Activated CD8-positive, alpha-beta T cell treated with anti-CD3 and anti-CD28 coated beads for 36 hours (primary cell): ENCODE data around the gene IGFALS. TPM values are rescaled to one million over a fixed set of nuclear protein-coding genes. Genes with fewer than 3 reads are reported as not detected.

Source experiments
- ATAC-seq: fragments of 200-7000 bp; cut with Tn5 transposase; one replicate; pipeline ENCODE4 v1.10.0; 2021; ENCODE audit warnings: mild to moderate bottlenecking, moderate library complexity
- CTCF ChIA-PET: fragments of 350-600 bp; sonication (Branson Sonifier 250); formaldehyde crosslinking; loops from one replicate; lab custom pipeline; 2021; ENCODE audit warnings: antibody characterized with exemption; lab: Charles Lee
- POLR2A ChIA-PET: fragments of 350-600 bp; sonication (Branson Sonifier 250); formaldehyde crosslinking; loops from one replicate; lab custom pipeline; 2021; ENCODE audit warnings: antibody characterized with exemption; lab: Charles Lee
- DNase-seq: peaks from one replicate; pipeline ENCODE4 v3.0.0-alpha.2; 2020
- H3K27ac Mint-ChIP-seq: one replicate; pipeline ENCODE4 v1.8.0; 2021; ENCODE audit warnings: mild to moderate bottlenecking, mixed read lengths
- H3K27me3 Mint-ChIP-seq: one replicate; pipeline ENCODE4 v1.8.0; 2021; ENCODE audit warnings: mixed read lengths
- H3K36me3 Mint-ChIP-seq: one replicate; pipeline ENCODE4 v1.8.0; 2021; ENCODE audit warnings: low read depth, mixed read lengths
- H3K4me1 Mint-ChIP-seq: one replicate; pipeline ENCODE4 v1.8.0; 2021; ENCODE audit warnings: low read depth, mixed read lengths
- H3K4me3 Mint-ChIP-seq: one replicate; pipeline ENCODE4 v1.8.0; 2021; ENCODE audit warnings: mild to moderate bottlenecking, moderate library complexity, mixed read lengths
- H3K9me3 Mint-ChIP-seq: one replicate; pipeline ENCODE4 v1.8.0; 2021; ENCODE audit warnings: mixed read lengths
- CTCF ChIP-seq: fragments of 200-600 bp; IDR thresholded peaks from one replicate; pipeline ENCODE4 v1.8.0; 2022; ENCODE audit warnings: antibody characterized with exemption, mild to moderate bottlenecking
- intact Hi-C: fragments of 100-400 bp; cut with micrococcal nuclease; formaldehyde crosslinking; loops from one replicate; pipeline ENCODE4 v1.10.0; 2022
- total RNA-seq, 2 experiments: library from RNA; stranded (reverse); gene quantifications; one replicate each; pipeline ENCODE4 v1.2.3, GENCODE V29; 2021

Gene IGFALS
- total RNA-seq, 2 experiments from 2014 or later = not detected

DNA sequence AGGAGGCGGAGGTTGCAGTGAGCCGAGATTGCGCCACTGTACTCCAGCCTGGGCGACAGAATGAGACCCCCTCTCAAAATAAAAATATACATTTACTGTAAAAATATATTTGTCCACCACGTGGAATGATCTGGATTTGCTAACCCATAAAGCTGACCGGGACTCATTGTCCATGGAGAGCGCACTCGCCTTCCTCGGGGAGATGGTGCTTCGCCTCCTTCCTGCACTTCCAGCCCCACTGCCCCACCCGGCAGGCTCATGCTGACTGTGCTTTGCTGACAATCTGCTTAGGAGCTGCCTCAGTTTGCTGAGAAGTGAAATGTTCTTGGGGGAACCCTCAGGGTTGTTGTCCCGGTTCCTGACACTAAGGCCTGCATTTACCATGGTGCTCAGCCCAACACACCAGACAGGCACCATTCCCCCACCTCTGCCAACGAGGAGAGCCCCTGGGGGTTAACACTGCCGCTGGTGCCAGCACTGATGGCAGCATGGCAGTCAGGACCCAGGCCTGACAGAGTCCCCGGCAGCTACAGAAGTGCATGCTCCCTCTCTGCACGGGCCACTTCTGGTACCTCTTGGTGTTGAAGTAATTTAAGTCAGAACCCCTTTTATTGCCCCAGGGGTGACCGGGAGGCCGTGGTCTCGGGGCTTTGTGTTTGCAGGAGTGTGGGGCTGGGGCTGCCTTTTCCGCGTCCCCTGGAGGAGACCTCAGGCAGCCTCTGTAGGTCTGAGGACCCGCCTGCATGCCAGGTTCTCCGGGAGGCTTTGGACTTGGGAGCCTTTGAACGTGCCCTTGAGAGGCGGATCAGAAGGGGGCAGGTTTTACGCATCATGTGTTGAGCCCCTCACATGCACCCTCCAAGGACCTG, 8.3 kb downstream of the IGFALS start:
- TF ChIP-seq CTCF = no peak
- ATAC-seq (no peak), DNase-seq (no peak)
- Mint-ChIP-seq H3K36me3 (peaks cover 7% of the 10 kb centered on the region), H3K4me1 (peaks cover 27% of the 10 kb centered on the region), H3K4me3 (peak overlapping the region; percentile 52), H3K27ac (no peak overlapping the region), H3K9me3 (no peaks in the 10 kb centered on the region), H3K27me3 (no peaks in the 10 kb centered on the region)
- intact Hi-C loops = no loop called here
- ChIA-PET POLR2A (interaction anchor here (1.3 kb wide), 1 partner anchor 13 kb away, joined by 6 read pairs; the partner anchor contains the start of gene EME2), CTCF (interaction anchor here (1.4 to 5.3 kb wide), 2 partner anchors 14 to 144 kb away, joined by 3 to 36 read pairs; partner anchors contain the start of genes EME2, MRPS34 and NME3)

DNA sequence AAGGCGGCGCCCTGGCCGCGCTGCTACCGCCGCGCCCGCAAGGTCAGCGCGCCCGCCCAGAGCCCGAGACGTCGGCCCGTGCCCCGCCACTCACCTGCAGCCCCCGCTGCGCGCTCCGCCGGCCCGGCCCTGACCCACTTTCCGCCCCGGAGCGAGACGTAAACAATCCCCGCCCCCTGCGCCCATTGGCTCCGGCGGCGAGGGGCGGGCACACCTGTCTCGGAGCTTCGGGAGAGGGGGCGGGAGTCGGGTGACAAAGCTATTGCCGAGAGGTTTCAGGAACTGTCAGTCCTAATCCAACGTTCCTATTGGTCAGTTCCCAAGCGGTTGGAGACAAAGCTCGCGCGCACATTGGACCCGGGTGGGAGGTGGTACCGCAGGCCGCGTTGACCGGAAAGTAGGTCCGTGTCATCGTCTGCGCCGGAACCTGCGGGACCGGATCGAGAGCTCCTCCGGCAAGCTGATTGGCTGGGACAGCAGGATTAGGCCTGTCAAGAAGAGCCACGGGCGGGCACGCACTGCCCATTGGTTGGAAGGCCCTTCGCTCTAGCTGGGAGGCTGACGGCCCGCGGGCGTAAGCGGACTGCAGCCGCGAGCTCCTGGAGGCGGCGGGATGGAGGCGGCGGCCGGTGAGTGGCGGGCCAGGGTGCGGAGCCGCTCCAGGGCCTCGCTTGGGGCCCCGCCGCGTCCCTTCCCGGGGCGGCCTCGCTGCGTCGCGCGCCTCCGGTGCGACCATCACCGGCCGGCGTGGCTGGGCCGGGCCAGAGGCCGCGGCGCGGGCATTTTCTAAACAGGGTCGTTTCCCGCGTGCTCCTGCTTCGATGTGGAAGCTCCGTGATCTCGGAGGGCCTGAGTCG, 10.9 kb downstream of the IGFALS start, which contains the start of the genes NUBP2 and SPSB3:
TSS of gene NUBP2 (plus strand) at position 553 of the 857 bp plus-strand sequence. CDS start at position 614, 61 bp downstream.
TSS of gene SPSB3 (minus strand) at position 164 of the 857 bp plus-strand sequence. CDS start 1,088 bp downstream, outside the sequence.
- Mint-ChIP-seq H3K36me3 (peaks cover 2% of the 10 kb centered on the region), H3K4me3 (peak within 1 kb of the TSS; percentile 93), H3K4me1 (peaks cover 27% of the 10 kb centered on the region), H3K27me3 (no peaks in the 10 kb centered on the region), H3K27ac (peak within 1 kb of the TSS; percentile 91), H3K9me3 (no peaks in the 10 kb centered on the region)
- intact Hi-C loops = loop anchor here (1.0 kb wide), 1 partner anchor 11 kb away; the partner anchor contains the start of gene NME3
- ATAC-seq (peak; percentile 93), DNase-seq (peak; percentile 100)
- POLR2A ChIA-PET = interaction anchor here (0.5 to 3.1 kb wide), 14 partner anchors 8 to 372 kb away, joined by 3 to 18 read pairs (median 4); partner anchors contain the start of genes EME2, FAHD1, HAGH and MRPS34
- CTCF ChIA-PET = interaction anchor here (0.8 to 5.3 kb wide), 15 partner anchors 8 to 1086 kb away, joined by 3 to 36 read pairs (median 4); partner anchors contain the start of genes EME2, FAHD1, HAGH and MAPK8IP3
- TF ChIP-seq CTCF = no peak

- no peak for ATAC-seq
- intact Hi-C loops = loop anchor here (1.0 kb wide), 1 partner anchor 11 kb away; the partner anchor contains the start of gene NME3
- CTCF ChIA-PET = interaction anchor here (0.9 to 5.3 kb wide), 12 partner anchors 8 to 148 kb away, joined by 3 to 36 read pairs (median 4); partner anchors contain the start of genes EME2, FAHD1, HAGH and MAPK8IP3
These were observed 11.6 kb downstream of the IGFALS start for GRCh38 chr16:1781758-1782407.

More at GRCh38 chr16:1781758-1782407, 11.6 kb downstream of the IGFALS start:
- no peaks in the 10 kb centered on the region for H3K27me3 Mint-ChIP-seq
- no peaks in the 10 kb centered on the region for H3K9me3 Mint-ChIP-seq
- peaks cover 2% of the 10 kb centered on the region for H3K36me3 Mint-ChIP-seq
- peak; percentile 14 for TF ChIP-seq CTCF
- POLR2A ChIA-PET = interaction anchor here (0.5 to 3.1 kb wide), 12 partner anchors 7 to 373 kb away, joined by 3 to 18 read pairs (median 4); partner anchors contain the start of genes EME2, FAHD1, HAGH and MRPS34
- DNase-seq = peak; percentile 48
- peak overlapping the region; percentile 93 for H3K4me3 Mint-ChIP-seq
- peak overlapping the region; percentile 69 for H3K27ac Mint-ChIP-seq
- H3K4me1 Mint-ChIP-seq = peaks cover 27% of the 10 kb centered on the region
